MG63 (cell line): Measurements from ENCODE around the gene ATP5MC3. TPM values are rescaled to one million over a fixed set of nuclear protein-coding genes. Genes with fewer than 3 reads are reported as not detected.
"Not testable (repeated sequence)": the region's sequence is repeated elsewhere in the genome, so short reads cannot be mapped to it uniquely, and the experiment has no call there.

Experiments
- DNase-seq: peaks from one replicate; pipeline ENCODE4 v3.0.0-alpha.2; 2020
- H3K27me3 ChIP-seq: fragments of 250-450 bp; sonication (Bioruptor Pico); 2 replicates; pipeline ENCODE4 v1.5.1; 2020; ENCODE audit warnings: mild to moderate bottlenecking, moderate library complexity
- H3K36me3 ChIP-seq: fragments of 250-450 bp; sonication (Bioruptor Pico); 2 replicates; pipeline ENCODE4 v1.5.1; 2020; ENCODE audit warnings: mild to moderate bottlenecking, moderate library complexity
- H3K4me3 ChIP-seq: fragments of 250-450 bp; sonication (Bioruptor Pico); 2 replicates; pipeline ENCODE4 v1.5.1; 2020; ENCODE audit warnings: mild to moderate bottlenecking, moderate library complexity
- H3K9me3 ChIP-seq: fragments of 250-450 bp; sonication (Bioruptor Pico); 2 replicates; pipeline ENCODE4 v1.5.1; 2020; ENCODE audit warnings: mild to moderate bottlenecking, moderate library complexity
- total RNA-seq: library from RNA; depleted of rRNA; stranded (reverse); fragments of >200 nt; shearing (Covaris generic); gene quantifications from 2 replicates; pipeline ENCODE4 v1.2.3, GENCODE V29; 2014; ENCODE audit warnings: low replicate concordance; rRNA removed

ATP5MC3 gene
- total RNA-seq: 207 and 228 TPM in 2 replicates

DNA sequence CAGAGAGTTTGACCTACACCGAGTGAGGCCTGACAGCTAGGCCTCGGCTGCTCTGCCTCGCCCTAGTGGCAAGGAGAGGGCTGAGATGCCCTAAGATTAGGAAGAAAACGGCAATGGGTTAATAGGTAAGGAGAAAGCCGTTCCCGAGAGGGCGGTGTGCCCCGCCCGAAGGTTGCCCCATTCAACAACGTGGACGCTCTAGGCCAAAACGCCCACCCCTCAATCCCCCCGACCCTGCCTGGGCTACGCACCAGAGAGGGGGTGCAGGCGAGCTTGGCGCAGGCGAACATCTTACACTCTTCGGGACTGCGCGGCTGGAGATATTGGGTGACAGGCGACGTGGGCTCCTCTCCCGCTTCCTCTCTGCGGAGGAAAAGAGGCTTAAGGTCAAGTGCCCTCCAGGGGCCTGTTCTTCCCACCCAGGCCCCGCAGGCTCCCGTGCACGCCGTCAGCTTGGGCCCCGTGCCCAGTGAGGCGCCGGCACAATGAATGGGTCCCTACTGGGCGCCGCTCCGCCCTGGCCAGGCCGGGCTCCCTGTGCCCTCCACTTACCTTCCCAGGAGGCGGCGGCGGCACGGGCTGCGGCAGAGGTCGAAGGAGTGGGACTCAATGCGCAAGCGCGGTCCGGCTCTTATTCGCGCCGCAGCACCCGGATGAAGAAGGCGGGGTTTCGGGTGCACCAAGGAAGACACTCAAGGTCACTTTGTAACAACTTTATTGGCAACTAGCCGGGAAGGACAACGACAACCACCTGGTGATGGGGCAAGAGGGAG lies at the start of gene ATP5MC3:
ATP5MC3 (minus strand) TSS at position 607 of the 773 bp plus-strand sequence; CDS start at position 290, 317 bp downstream.
- H3K9me3 ChIP-seq: no peaks in the 10 kb centered on the region
- peak; percentile 86 for DNase-seq
- H3K27me3 ChIP-seq: no peaks in the 10 kb centered on the region
- H3K4me3 ChIP-seq: peak within 1 kb of the TSS; percentile 67
- H3K36me3 ChIP-seq: peaks cover 48% of the 10 kb centered on the region

DNA sequence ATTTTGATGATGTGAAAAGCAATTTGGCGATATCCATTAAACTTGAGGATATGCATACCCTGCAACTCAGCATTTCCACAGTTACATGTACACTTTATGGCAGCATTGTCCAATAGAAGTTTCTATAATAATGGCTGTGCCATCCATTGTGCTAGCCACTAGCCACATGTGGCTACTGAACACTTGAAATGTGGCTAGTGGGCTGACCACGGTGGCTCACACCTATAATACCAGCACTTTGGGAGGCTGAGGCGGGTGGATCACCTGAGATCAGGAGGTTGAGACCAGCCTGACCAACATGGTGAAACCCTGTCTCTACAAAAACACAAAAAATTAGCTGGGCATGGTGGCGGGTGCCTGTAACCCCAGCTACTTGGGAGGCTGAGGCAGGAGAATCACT lies 47.1 kb upstream of the ATP5MC3 start:
- not testable (repeated sequence) for H3K4me3 ChIP-seq, H3K9me3 ChIP-seq, DNase-seq, H3K36me3 ChIP-seq
- H3K27me3 ChIP-seq: peaks cover 19% of the 10 kb centered on the region

GRCh38 chr2:175228179-175228578 lies 46.7 kb upstream of the ATP5MC3 start:
- DNase-seq: no peak
- H3K36me3 ChIP-seq: no peaks in the 10 kb centered on the region
- no peaks in the 10 kb centered on the region for H3K9me3 ChIP-seq
- H3K27me3 ChIP-seq: peaks cover 19% of the 10 kb centered on the region
- no peak overlapping the region for H3K4me3 ChIP-seq

DNA sequence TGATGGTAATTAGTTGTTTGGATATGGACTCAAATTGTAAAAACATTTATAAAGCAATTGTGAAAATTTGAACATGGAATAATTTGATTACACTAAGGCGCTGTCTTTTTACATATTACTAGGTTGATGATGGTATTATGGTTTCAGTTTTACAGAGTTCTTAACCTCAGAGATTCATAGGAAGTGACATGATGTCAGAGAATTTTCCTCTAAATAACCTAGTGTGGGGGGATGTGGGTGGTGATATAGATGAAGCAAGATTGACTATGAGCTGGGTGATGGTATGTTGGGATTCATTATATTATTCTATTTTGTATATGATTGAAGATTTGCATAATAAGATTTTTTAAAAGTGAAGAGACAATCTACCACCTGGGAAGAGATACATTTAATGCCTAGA lies 45.9 kb upstream of the ATP5MC3 start:
- Histone ChIP-seq H3K9me3 (no peaks in the 10 kb centered on the region), H3K27me3 (peaks cover 19% of the 10 kb centered on the region), H3K4me3 (no peak overlapping the region), H3K36me3 (no peaks in the 10 kb centered on the region)
- no peak for DNase-seq

DNA sequence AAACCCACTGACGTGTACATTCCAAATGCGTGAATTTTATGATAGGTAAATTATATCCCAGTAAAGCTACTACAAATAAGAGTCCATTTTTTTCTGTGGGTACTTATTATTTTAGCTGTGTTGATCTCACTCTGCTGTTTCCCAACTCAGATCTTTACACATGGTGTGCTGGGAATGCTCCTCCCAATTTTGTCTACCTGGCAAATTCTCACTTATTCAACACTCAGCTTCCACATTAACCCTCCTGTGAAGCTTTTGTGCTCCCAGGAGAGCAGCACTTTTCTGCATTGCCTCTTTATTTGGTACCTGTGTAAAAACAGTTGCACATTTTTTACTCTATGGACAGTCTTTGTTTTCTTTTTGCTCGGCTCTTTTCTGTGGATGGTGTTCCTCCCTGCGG lies 38.6 kb upstream of the ATP5MC3 start:
- peaks cover 38% of the 10 kb centered on the region for H3K27me3 ChIP-seq
- no peak for DNase-seq
- H3K36me3 ChIP-seq: no peaks in the 10 kb centered on the region
- no peak overlapping the region for H3K4me3 ChIP-seq
- no peaks in the 10 kb centered on the region for H3K9me3 ChIP-seq

DNA sequence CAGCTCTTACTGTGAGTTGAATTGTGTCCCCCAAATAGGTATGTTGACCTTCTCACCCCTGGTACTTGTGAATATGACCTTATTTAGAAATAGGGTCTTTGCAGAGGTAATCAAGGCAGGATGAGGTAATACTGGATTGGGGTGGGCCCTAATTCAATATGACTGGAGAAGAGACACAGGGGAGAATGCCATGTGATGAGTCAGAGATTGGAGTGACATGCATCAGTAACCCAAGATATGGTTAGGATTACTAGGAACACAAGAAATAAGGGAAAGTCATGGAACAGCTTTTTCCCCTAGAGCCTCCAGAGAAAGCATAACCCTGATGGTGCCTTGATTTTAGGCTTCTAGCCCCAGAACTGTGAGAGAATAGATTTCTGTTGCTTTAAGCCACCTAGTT lies 37.0 kb upstream of the ATP5MC3 start:
- H3K4me3 ChIP-seq: no peak overlapping the region
- H3K27me3 ChIP-seq: peaks cover 31% of the 10 kb centered on the region
- no peaks in the 10 kb centered on the region for H3K9me3 ChIP-seq
- H3K36me3 ChIP-seq: no peaks in the 10 kb centered on the region
- DNase-seq: no peak

GRCh38 chr2:175207741-175208438 lies 26.4 kb upstream of the ATP5MC3 start:
- Histone ChIP-seq H3K9me3 (no peaks in the 10 kb centered on the region), H3K4me3 (no peak overlapping the region), H3K36me3 (no peaks in the 10 kb centered on the region), H3K27me3 (peaks cover 4% of the 10 kb centered on the region; the same call in 1 of the 2 replicates)
- no peak for DNase-seq

DNA sequence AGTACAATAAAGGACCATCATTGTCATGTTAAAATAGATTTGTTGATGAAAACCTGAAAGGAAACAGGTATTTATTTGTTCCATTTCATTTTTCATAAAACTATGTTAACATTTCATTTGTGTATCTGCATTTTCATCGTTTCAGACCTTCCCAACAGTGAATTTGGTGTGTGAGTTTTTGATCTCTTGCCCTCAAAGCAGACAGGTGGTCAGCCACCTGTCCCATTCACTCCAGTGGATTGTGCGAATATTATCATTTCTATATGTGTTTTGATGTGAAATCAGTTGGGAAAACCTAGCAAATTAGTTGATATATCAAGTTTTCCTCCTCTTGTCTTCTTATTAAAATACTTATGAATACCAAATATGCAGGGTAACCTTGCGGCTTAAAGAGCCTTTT lies 25.4 kb upstream of the ATP5MC3 start:
- H3K9me3 ChIP-seq: no peaks in the 10 kb centered on the region
- peaks cover 9% of the 10 kb centered on the region for H3K27me3 ChIP-seq
- no peak for DNase-seq
- no peak overlapping the region for H3K4me3 ChIP-seq
- no peaks in the 10 kb centered on the region for H3K36me3 ChIP-seq

GRCh38 chr2:175205523-175205922 lies 24.0 kb upstream of the ATP5MC3 start:
- Histone ChIP-seq H3K9me3 (peaks cover 2% of the 10 kb centered on the region; the same call in 1 of the 2 replicates), H3K27me3 (peaks cover 10% of the 10 kb centered on the region), H3K36me3 (no peaks in the 10 kb centered on the region), H3K4me3 (no peak overlapping the region)
- DNase-seq: peak; percentile 2

GRCh38 chr2:175203621-175204496 lies 22.3 kb upstream of the ATP5MC3 start:
- peaks cover 10% of the 10 kb centered on the region for H3K27me3 ChIP-seq
- peaks cover 6% of the 10 kb centered on the region for H3K9me3 ChIP-seq
- H3K36me3 ChIP-seq: no peaks in the 10 kb centered on the region
- DNase-seq: peak; percentile 34
- H3K4me3 ChIP-seq: no peak overlapping the region

DNA sequence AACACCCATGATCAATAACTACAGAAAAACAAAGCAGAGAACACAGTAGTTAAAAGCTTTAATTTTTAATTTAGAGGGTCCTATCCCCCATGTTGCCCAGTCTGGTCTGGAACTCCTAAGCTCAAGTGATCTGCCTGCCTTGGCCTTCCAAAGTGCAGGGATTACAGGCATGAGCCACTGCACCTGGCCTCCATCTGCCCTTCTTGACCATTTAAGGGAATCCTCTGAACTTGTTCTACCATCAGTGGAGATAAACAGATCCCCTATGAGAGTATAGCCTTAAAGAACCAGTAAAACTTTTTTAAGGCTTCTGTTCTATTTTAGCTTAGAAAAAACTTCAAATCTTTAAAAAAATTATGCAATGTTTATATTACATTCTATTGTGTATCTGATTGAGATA lies 13.5 kb upstream of the ATP5MC3 start:
- H3K27me3 ChIP-seq: no peaks in the 10 kb centered on the region; the same call in 1 of the 2 replicates
- no peaks in the 10 kb centered on the region for H3K36me3 ChIP-seq
- DNase-seq: no peak
- H3K9me3 ChIP-seq: no peaks in the 10 kb centered on the region; the same call in 1 of the 2 replicates
- no peak overlapping the region for H3K4me3 ChIP-seq

DNA sequence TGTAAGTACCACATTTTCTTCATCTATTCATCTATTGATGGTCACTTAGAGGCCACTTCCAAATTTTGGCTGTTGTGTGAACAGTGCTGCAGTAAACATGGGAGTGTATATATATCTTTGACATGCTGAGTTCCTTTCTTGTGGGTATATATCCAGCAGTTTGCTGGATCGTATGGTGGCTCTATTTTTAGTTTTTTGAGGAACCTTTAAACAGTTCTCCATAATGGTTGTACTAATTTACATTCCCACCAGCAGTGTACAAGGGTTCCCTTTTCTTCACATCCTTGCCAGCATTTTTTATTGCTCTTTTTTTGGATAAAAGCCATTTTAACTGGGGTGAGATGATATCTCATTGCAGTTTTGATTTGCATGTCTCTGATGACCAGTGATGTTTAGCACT lies 7.3 kb upstream of the ATP5MC3 start:
- Histone ChIP-seq H3K4me3 (no peak overlapping the region), H3K27me3 (no peaks in the 10 kb centered on the region), H3K36me3 (no peaks in the 10 kb centered on the region), H3K9me3 (no peaks in the 10 kb centered on the region)
- DNase-seq: no peak

- no peak for DNase-seq
- no peaks in the 10 kb centered on the region for H3K9me3 ChIP-seq
- no peak overlapping the region for H3K4me3 ChIP-seq
- no peaks in the 10 kb centered on the region for H3K27me3 ChIP-seq
- no peaks in the 10 kb centered on the region for H3K36me3 ChIP-seq
Measured at GRCh38 chr2:175187378-175187777, 5.9 kb upstream of the ATP5MC3 start.

- DNase-seq: no peak
- H3K9me3 ChIP-seq: no peaks in the 10 kb centered on the region
- H3K36me3 ChIP-seq: peaks cover 25% of the 10 kb centered on the region
- H3K27me3 ChIP-seq: no peaks in the 10 kb centered on the region
- no peak overlapping the region for H3K4me3 ChIP-seq
Measured at GRCh38 chr2:175183674-175184073, 2.2 kb upstream of the ATP5MC3 start.

DNA sequence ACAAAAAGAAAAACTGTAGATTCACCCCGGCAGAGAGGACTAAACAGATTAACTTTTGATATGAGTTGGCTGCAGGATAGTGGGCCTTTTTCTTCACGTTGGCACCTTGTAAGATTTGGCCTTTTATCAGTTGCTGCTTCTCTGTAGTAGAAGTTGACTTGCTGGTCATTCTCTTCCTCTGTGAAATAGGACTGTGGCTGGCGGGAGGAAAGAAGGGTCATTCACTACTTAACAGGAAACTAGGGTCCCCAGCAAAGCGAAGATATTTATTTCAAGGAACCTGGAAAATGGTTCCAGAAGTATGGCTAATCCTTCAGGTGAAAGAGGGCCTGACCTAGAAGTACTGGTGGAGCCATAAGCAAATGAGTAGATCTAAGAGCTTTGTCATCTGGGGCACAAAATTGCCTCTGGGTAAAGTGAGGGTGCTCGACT lies 383 bp upstream of the ATP5MC3 start:
- peak overlapping the region; percentile 67 for H3K4me3 ChIP-seq

DNA sequence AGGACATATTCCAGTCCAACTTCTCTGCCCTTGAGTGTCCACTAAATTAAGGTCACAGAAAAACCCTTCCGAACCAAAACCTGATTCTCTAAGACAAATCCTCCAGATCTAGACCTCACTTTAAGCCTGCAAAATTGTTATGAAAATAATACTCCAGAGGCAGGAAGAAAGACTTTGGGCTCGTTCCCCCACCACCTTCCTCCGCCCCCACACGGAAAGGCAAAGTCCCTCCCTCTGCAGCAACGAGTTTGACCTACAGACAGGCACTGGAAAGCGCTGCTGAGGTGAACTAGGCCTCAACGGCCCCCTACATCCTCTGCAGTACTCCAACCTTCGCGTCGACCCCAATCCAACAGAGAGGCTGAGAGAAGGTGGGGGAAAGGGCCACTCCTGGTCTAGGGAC lies 808 bp downstream of the ATP5MC3 start:
- H3K9me3 ChIP-seq: no peaks in the 10 kb centered on the region

More for the DNA sequence above, 383 bp upstream of the ATP5MC3 start:
- Histone ChIP-seq H3K27me3 (no peaks in the 10 kb centered on the region), H3K36me3 (peaks cover 43% of the 10 kb centered on the region), H3K9me3 (no peaks in the 10 kb centered on the region)
- no peak for DNase-seq

GRCh38 chr2:175176624-175177023 lies 4.9 kb downstream of the ATP5MC3 start:
- Histone ChIP-seq H3K9me3 (no peaks in the 10 kb centered on the region), H3K4me3 (no peak overlapping the region), H3K36me3 (peaks cover 55% of the 10 kb centered on the region), H3K27me3 (no peaks in the 10 kb centered on the region)
- DNase-seq: no peak

More for the DNA sequence above, 808 bp downstream of the ATP5MC3 start:
- DNase-seq: peak; percentile 64
- no peaks in the 10 kb centered on the region for H3K27me3 ChIP-seq
- H3K36me3 ChIP-seq: peaks cover 53% of the 10 kb centered on the region
- peak overlapping the region; percentile 67 for H3K4me3 ChIP-seq
